SK-N-SH treated with all-trans-retinoic acid at 6 μM for 48 hours (cell line): ENCODE results near the gene FAM163A.

Source experiments
- ATAC-seq: fragments of 200-7000 bp; cut with Tn5 transposase; 3 replicates; pipeline ENCODE4 v1.9.1; 2020; ENCODE audit warnings: mild to moderate bottlenecking, moderate library complexity
- ARNTL ChIP-seq: fragments of 450-650 bp; formaldehyde crosslinking; IDR thresholded peaks from 2 replicates; pipeline ENCODE4 v1.5.0; 2020; ENCODE audit warnings: low read depth, mild to moderate bottlenecking, moderate library complexity, borderline replicate concordance
- CSDC2 ChIP-seq: fragments of 250-450 bp; sonication (Bioruptor Pico); IDR thresholded peaks from 2 replicates; pipeline ENCODE4 v1.5.0; 2020; ENCODE audit warnings: mild to moderate bottlenecking, moderate library complexity
- ESRRG ChIP-seq: fragments of 250-450 bp; sonication (Bioruptor Pico); IDR thresholded peaks from 2 replicates; pipeline ENCODE4 v1.6.1; 2021; ENCODE audit warnings: mild to moderate bottlenecking
- ISL1 ChIP-seq: fragments of 250-450 bp; sonication (Bioruptor Pico); IDR thresholded peaks from 2 replicates; pipeline ENCODE4 v2.1.2; 2022; ENCODE audit warnings: mild to moderate bottlenecking, moderate library complexity
- OSR1 ChIP-seq: fragments of 250-450 bp; sonication (Bioruptor Pico); IDR thresholded peaks from 2 replicates; pipeline ENCODE4 v1.8.0; 2022; ENCODE audit warnings: moderate library complexity, mild to moderate bottlenecking, inconsistent platforms
- RARB ChIP-seq: fragments of 250-450 bp; sonication (Bioruptor Pico); IDR thresholded peaks from 2 replicates; pipeline ENCODE4 v1.8.0; 2021; ENCODE audit warnings: mild to moderate bottlenecking, moderate library complexity
- SNAI2 ChIP-seq: fragments of 250-450 bp; sonication (Bioruptor Pico); IDR thresholded peaks from 2 replicates; pipeline ENCODE4 v1.5.0; 2020; ENCODE audit warnings: mild to moderate bottlenecking, moderate library complexity
- TCF4 ChIP-seq: fragments of 250-450 bp; sonication (Bioruptor Pico); IDR thresholded peaks from 2 replicates; pipeline ENCODE4 v1.8.0; 2021; ENCODE audit warnings: mild to moderate bottlenecking, moderate library complexity, borderline replicate concordance
- TOX ChIP-seq: fragments of 250-450 bp; sonication (Bioruptor Pico); IDR thresholded peaks from 2 replicates; pipeline ENCODE4 v1.8.0; 2021; ENCODE audit warnings: mild to moderate bottlenecking, moderate library complexity, borderline replicate concordance
- ZC3H10 ChIP-seq: fragments of 250-450 bp; sonication (Bioruptor Pico); IDR thresholded peaks from 2 replicates; pipeline ENCODE4 v1.5.1; 2021; ENCODE audit warnings: mild to moderate bottlenecking, moderate library complexity
- ZFP3 ChIP-seq: fragments of 250-450 bp; sonication (Bioruptor Pico); IDR thresholded peaks from 2 replicates; pipeline ENCODE4 v1.5.0; 2020; ENCODE audit warnings: mild to moderate bottlenecking, moderate library complexity
- ZFP30 ChIP-seq: fragments of 450-650 bp; formaldehyde crosslinking; IDR thresholded peaks from 2 replicates; pipeline ENCODE4 v1.5.0; 2022; ENCODE audit warnings: mild to moderate bottlenecking, moderate library complexity
- ZNF565 ChIP-seq: fragments of 450-650 bp; formaldehyde crosslinking; conservative IDR thresholded peaks from 2 replicates; pipeline ENCODE4 v1.5.0; 2020; ENCODE audit warnings: low read depth, mild to moderate bottlenecking, moderate library complexity
- ZNF70 ChIP-seq: fragments of 450-650 bp; formaldehyde crosslinking; IDR thresholded peaks from 2 replicates; pipeline ENCODE4 v1.5.0; 2020; ENCODE audit warnings: mild to moderate bottlenecking, moderate library complexity
- ZNF8 ChIP-seq: fragments of 450-650 bp; formaldehyde crosslinking; IDR thresholded peaks from 2 replicates; pipeline ENCODE4 v1.5.0; 2020; ENCODE audit warnings: mild to moderate bottlenecking, moderate library complexity
- TF ChIP-seq, protein P1 (sequence below): fragments of 250-450 bp; sonication (Bioruptor Pico); IDR thresholded peaks from 2 replicates; pipeline ENCODE4 v1.5.1; 2020; ENCODE audit warnings: low read depth, mild to moderate bottlenecking, moderate library complexity
- TF ChIP-seq, protein P2 (sequence below): fragments of 250-450 bp; sonication (Bioruptor Pico); IDR thresholded peaks from 2 replicates; pipeline ENCODE4 v1.5.1; 2021; ENCODE audit warnings: mild to moderate bottlenecking, moderate library complexity
- TF ChIP-seq, protein P3 (sequence below): fragments of 250-450 bp; sonication (Bioruptor Pico); IDR thresholded peaks from 2 replicates; pipeline ENCODE4 v1.8.0; 2021; ENCODE audit warnings: low read depth, mild to moderate bottlenecking, moderate library complexity, borderline replicate concordance
- TF ChIP-seq, protein P4 (sequence below): fragments of 250-450 bp; sonication (Bioruptor Pico); IDR thresholded peaks from 2 replicates; pipeline ENCODE4 v1.8.0; 2020; ENCODE audit warnings: mild to moderate bottlenecking, moderate library complexity, borderline replicate concordance

Gene FAM163A

DNA sequence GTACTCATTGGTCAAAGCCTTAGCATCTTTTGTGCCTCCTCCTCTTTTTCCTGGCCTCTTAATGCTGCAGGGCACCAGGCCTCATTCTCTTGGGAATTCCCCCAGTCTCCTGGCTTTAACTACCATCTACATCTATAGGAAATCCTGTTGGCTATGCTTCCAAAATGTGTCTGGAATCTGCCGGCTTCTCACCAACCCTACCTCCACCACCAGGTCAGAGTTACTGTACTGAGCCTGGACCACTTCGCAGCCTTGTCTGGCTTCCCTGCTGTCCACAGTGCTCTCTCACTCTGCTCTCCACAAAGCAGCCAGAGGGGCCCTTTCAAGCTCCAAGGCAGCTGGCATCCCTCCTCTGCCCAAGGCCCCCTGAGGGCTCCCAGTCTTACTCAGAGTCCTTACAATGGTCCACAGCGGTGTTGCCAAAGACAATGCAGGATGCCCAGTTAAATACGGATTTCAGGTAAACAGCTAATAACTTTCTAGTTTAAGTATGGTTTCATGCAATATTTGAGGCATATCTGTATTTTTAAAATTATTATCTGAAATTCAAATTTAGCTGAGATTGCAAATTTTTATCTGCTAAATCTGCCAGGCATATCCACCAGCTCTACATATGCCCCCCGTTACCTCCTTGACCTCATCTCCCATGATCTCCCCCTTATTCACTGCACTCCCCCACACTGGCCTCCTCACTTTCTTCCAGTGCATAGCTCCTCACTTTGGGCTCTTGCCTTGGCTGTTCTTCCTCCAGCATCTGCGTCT is 34.5 kb upstream of the FAM163A start:
- TF ChIP-seq ZFP3 (CRISPR knock-in tag) (no peak), TOX (CRISPR knock-in tag) (no peak), ZC3H10 (no peak), ESRRG (no peak), ISL1 (CRISPR knock-in tag) (no peak), ZFP30 (CRISPR knock-in tag) (no peak), CSDC2 (CRISPR knock-in tag) (no peak), TCF4 (CRISPR knock-in tag) (no peak)
- TF ChIP-seq, protein P1, sequence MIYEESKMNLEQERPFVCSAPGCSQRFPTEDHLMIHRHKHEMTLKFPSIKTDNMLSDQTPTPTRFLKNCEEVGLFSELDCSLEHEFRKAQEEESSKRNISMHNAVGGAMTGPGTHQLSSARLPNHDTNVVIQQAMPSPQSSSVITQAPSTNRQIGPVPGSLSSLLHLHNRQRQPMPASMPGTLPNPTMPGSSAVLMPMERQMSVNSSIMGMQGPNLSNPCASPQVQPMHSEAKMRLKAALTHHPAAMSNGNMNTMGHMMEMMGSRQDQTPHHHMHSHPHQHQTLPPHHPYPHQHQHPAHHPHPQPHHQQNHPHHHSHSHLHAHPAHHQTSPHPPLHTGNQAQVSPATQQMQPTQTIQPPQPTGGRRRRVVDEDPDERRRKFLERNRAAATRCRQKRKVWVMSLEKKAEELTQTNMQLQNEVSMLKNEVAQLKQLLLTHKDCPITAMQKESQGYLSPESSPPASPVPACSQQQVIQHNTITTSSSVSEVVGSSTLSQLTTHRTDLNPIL (CRISPR knock-in tag): no peak
- TF ChIP-seq, protein P2, sequence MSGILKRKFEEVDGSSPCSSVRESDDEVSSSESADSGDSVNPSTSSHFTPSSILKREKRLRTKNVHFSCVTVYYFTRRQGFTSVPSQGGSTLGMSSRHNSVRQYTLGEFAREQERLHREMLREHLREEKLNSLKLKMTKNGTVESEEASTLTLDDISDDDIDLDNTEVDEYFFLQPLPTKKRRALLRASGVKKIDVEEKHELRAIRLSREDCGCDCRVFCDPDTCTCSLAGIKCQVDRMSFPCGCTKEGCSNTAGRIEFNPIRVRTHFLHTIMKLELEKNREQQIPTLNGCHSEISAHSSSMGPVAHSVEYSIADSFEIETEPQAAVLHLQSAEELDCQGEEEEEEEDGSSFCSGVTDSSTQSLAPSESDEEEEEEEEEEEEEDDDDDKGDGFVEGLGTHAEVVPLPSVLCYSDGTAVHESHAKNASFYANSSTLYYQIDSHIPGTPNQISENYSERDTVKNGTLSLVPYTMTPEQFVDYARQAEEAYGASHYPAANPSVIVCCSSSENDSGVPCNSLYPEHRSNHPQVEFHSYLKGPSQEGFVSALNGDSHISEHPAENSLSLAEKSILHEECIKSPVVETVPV (CRISPR knock-in tag): no peak
- TF ChIP-seq, protein P3, sequence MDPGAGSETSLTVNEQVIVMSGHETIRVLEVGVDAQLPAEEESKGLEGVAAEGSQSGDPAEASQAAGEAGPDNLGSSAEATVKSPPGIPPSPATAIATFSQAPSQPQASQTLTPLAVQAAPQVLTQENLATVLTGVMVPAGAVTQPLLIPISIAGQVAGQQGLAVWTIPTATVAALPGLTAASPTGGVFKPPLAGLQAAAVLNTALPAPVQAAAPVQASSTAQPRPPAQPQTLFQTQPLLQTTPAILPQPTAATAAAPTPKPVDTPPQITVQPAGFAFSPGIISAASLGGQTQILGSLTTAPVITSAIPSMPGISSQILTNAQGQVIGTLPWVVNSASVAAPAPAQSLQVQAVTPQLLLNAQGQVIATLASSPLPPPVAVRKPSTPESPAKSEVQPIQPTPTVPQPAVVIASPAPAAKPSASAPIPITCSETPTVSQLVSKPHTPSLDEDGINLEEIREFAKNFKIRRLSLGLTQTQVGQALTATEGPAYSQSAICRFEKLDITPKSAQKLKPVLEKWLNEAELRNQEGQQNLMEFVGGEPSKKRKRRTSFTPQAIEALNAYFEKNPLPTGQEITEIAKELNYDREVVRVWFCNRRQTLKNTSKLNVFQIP (CRISPR knock-in tag): no peak
- ATAC-seq: peak; percentile 28; the same call in 1 of the 3 replicates

DNA sequence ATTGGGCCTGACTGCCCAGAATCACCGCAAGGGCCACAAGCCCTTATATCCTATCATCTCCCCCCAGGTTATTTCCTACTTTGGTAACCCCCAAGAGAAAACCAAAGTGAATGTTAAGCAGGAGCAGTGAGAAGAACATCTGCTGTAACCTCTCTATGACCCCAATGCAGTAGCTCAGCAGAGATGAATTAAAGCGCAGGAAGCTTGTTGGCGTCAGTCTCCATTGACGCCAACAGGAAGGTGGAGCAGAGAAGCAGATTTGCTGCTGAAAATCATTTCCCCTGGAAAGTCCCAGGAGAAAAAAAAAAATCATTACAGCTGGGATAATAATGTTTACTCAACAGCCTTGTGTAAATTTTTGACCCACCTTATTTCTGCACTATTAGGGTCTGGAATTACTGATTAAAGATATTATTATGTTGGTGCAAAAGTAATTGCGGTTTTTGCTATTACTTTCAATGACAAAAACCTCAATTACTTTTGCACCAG is 33.2 kb upstream of the FAM163A start:
- ATAC-seq: peak; percentile 53; the same call in 2 of the 3 replicates
- TF ChIP-seq, protein P4, sequence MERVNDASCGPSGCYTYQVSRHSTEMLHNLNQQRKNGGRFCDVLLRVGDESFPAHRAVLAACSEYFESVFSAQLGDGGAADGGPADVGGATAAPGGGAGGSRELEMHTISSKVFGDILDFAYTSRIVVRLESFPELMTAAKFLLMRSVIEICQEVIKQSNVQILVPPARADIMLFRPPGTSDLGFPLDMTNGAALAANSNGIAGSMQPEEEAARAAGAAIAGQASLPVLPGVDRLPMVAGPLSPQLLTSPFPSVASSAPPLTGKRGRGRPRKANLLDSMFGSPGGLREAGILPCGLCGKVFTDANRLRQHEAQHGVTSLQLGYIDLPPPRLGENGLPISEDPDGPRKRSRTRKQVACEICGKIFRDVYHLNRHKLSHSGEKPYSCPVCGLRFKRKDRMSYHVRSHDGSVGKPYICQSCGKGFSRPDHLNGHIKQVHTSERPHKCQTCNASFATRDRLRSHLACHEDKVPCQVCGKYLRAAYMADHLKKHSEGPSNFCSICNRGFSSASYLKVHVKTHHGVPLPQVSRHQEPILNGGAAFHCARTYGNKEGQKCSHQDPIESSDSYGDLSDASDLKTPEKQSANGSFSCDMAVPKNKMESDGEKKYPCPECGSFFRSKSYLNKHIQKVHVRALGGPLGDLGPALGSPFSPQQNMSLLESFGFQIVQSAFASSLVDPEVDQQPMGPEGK (CRISPR knock-in tag): peak; percentile 52; the same call in 1 of the 2 replicates
- TF ChIP-seq TCF4 (CRISPR knock-in tag) (peak; percentile 44; the same call in 1 of the 2 replicates), SNAI2 (peak; percentile 44; the same call in 1 of the 2 replicates), ISL1 (CRISPR knock-in tag) (no peak)

DNA sequence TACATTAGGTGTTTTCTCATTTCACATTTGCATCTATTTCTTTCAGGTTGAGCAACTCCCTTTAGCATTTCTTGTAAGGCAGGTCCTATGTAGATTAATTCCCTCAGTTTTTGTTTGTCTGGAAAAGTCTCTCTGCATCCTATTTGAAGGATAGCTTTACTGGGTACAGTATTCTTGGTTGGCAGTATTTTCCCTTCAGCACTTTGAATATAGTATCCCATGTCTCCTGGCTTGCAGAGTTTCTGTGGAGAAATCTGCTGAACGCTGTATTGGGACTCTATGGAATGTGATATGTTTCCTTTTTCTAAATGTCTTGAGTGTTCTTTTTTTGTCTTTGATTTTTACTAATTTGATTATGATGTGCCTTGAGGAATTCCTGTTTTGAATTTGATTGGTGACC is 28.9 kb upstream of the FAM163A start:
- TF ChIP-seq TOX (CRISPR knock-in tag) (no peak), ARNTL (no peak), ZC3H10 (no peak), RARB (CRISPR knock-in tag) (no peak)

DNA sequence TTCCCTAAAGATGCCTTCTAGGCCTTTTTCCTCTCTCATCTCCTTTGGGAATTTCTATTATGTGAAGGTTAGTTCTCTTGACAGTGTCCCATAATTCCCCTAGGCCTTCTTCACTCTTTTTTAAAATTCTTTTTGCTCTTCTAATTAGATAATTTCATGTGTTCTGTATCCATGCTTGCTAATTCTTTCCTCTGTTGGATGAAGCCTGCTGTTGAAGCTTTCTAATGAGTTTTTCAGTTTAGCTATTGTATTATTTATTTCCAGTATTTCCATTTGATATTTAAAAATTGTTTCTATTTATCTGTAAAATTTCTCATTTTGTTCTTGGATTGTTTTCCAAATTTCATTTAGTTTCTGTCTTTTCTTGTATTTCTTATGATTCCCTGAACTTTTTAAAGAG is 28.5 kb upstream of the FAM163A start:
- ATAC-seq: no peak

More for the DNA sequence above, 28.9 kb upstream of the FAM163A start:
- no peak for ATAC-seq

More for the DNA sequence above, 28.5 kb upstream of the FAM163A start:
- TF ChIP-seq, protein P1 (CRISPR knock-in tag): no peak
- TF ChIP-seq ZC3H10 (no peak), ZFP3 (CRISPR knock-in tag) (no peak), ZFP30 (CRISPR knock-in tag) (no peak), RARB (CRISPR knock-in tag) (no peak), ZNF70 (no peak), OSR1 (no peak), TOX (CRISPR knock-in tag) (no peak), ZNF565 (CRISPR knock-in tag) (no peak), ZNF8 (no peak)
